GM18507 (cell line): ENCODE results near the gene DOHH.

Source experiments
- DNase-seq: peaks from one replicate; pipeline ENCODE4 v3.0.0; 2011; ENCODE audit warnings: low read depth; ENCODE audit not compliant: insufficient read length; ENCODE audit errors: extremely low spot score
- FAIRE-seq: peaks from 2 replicates; lab custom pipeline; 2011; peaks lifted over from hg19 to GRCh38; lab: Jason Lieb, UNC

Gene DOHH

GRCh38 chr19:3507371-3508120 is 7.1 kb upstream of the DOHH start:
- DNase-seq = no peak
- FAIRE-seq = no peak

DNA sequence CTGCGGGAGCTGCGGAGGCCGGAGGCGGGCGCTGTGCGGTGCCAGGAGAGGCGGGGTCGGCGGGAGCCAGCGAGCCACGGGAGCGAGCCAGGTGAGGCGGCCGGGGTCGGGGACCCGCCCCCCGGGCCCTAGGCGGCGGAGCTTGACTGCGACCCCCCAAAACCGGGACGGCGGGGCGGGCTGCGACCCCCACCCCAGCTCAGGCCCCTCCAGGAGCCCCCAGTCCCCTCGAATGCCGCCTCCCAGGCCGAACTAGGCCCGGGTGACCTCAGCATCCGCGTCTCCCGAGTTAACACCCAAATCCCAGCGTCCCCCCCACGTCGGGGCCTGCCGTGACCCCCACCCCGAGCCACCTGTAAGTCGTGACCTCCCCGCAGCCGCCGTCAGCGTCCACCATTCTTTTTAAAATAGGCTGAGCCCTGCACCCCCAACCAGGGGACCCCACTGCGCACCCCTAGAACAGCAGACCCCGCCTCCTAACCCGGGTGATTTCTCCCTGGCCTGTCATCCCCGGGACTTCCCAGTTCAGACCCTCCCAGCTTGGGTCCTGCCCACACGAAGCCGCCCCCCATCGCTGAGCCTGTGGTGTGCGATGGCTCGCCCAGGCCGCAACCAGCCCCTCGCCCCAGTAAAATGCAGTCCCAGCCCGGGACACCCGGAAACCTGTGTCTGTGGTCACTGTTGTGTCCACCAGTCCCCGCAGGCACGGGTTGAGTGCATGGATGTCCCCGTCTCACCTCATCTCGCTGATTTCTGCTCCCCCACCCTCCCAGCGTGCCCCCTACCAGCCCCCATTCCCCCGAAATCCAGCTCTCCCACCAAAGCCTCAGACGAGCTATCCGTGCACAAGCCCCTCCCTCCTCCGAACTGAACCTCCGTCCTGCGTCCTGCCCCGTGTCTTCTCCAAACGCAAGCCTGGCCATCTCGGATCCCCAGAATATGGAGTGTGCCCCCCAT is 6.2 kb upstream of the DOHH start:
- DNase-seq = no peak

DNA sequence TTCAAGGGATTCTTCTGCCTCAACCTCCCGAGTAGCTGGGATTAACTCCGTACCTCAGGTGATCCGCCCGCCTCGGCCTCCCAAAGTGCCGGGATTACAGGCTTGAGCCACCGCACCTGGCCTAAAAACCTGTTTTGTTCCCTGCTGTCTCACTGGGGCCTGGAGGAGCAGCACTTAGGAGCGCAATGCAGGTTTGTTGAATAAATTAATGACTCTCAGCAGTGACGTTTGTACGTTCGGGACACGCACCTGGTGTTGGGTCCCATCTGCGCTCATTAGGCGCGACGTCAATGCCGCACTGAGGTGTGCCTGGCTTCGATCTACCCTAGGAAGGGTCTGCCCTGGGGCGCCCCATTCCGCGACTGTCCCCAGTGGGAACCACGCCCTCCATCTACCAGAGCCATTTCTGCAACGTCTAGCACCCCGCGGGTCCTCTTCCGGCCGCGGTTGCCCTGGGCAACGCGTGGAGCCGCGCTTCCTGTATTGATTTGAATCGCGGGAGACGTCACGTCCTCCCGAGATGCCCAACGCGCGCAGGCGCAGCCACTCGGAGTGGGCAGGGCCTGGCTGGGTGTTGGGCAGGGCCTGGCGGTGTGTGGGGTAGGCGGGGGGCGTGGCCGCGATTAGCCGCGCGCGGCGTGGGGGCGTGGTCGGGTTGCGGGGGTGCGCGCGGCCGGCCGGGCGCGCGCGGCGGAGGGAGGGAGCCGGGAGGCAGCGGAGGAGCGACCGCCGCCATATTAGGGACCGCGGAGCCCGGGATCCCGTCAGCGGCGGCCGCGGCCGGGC is 5.3 kb upstream of the DOHH start, which contains the start of gene FZR1:
Gene FZR1 (plus strand): TSS at position 714 of the 786 bp plus-strand sequence. CDS start 16,679 bp downstream, outside the sequence.
- DNase-seq = peak; percentile 100
- peak; percentile 96 for FAIRE-seq

More for the DNA sequence above, 6.2 kb upstream of the DOHH start:
- no peak for FAIRE-seq

DNA sequence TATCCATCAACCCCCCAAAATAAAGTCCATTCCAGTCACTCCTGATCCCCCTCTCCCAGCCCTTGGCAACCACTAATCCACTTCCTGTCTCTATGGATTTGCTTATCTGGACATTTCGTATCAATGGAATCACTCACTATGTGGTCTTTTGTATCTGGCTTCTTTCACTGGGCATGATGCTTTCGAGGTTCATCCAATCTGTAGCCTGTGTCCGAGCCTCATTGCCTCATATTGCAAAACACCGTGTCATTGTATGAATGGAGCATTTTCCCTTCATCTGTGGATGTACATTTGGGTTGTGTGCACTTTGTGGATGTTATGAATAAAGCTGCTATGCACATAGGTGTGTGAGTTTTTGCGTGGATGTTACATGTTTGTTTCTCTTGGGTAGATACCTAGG is 4.3 kb upstream of the DOHH start:
- DNase-seq (no peak), FAIRE-seq (no peak)

DNA sequence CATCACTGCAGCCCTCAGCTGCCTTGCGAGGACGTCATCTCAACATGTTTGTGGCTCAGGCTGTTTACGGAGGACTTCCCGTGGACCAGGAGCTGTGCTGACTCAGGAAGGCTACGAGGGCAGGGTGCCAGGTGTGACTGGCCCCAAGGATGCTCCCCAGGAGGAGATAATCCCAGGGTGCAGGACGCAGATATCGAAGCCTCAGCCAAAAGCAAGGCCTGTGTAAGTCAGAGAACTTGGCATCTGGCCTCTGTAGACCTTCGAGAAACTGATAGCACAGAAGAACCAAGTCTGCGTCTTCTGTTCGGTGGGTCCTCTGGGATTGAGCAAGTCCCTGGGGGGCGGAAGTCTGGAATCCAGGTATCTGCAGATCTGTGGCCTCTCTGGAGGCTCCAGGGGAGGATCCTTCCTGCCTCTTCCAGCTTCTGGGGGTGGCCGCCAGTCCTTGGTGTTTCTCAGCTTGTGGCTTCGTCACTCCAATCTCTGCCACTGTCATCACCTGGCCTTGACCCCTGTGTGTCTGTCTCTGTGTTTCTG is 2.6 kb upstream of the DOHH start:
- DNase-seq (no peak), FAIRE-seq (no peak)

DNA sequence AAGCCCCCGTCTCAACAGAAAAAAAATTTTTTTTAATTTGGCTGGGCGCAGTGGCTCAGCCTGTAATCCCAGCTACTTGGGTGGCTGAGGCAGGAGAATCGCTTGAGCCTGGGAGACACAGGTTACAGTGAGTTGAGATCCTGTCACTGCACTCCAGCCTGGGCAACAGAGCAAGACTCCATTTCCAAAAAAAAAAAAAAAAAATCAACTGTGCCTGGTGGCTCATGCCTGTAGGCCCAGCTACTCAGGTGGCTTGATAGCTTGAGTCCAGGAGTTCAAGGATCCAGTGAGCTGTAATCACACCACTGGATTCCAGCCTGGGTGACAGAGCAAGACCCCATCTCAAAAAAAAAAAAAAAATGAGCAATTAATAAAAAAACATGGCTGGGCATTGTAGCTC is 1.3 kb upstream of the DOHH start:
- DNase-seq = no peak
- FAIRE-seq = no peak

DNA sequence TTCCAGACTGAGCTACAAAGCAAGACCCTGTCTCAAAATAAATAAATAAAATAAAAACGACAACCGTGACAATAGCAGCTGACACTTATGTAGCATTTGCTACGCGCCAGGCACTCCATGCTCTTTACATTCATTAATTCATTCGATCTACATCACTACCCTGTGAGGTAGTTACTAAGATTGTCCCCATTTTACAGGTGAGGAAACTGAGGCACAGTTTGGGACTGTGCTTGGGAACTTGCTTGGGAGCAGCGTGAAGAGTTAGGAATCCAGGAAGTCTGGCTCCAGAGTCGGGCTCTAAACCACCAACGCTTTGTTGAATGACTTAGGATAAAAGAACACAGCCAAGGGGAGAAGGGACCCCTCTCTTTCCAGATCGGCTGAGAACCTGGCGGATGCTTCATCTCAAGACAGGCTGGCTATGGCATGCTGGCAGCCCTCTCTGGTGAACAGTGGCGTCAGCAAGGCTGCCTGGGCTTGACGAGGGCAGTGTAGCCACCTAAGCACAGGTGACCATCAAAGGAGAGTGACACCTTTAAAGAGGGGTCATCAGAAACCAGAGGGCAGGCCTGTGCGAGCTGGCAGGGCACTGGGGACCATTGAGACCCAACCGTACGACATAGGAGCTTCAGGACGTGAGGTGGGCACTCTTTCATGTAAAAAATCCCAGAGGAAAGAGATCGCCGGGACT is 591 bp downstream of the DOHH start:
- no peak for FAIRE-seq
- no peak for DNase-seq

DNA sequence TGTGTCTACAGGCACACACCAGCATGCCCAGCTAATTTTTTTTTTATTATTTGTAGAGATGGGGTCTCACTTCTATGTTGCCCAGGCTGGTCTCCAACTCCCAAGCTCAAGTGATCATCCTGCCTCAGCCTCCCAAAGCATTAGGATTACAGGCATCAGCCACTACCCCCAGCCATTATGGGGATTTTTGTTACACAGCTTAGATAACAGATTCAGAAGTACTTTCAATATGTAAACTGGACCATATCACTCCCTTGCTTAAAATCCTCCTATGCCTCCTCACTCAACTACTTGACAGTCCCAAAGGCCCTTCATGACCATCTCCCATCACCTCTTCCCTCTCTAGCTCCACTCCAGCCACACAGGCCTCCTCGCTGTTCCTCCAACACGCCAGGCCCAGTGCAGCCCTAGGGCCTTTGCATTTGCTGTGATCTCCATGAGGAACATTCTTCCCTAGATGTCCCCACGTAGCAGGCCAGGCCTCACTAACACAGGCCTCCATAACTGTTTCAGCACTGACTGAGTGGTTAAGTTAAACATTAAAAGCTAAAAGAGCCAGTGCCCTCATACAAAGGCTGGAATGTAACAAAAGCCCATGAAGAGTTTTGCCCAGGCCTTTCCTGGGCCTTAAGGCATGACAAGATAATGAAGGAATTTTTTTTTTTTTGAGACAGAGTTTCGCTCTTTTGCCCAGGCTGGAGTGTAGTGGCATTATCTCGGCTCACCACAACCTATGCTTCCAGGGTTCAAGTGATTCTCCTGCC is 2.5 kb downstream of the DOHH start:
- DNase-seq (no peak), FAIRE-seq (no peak)

DNA sequence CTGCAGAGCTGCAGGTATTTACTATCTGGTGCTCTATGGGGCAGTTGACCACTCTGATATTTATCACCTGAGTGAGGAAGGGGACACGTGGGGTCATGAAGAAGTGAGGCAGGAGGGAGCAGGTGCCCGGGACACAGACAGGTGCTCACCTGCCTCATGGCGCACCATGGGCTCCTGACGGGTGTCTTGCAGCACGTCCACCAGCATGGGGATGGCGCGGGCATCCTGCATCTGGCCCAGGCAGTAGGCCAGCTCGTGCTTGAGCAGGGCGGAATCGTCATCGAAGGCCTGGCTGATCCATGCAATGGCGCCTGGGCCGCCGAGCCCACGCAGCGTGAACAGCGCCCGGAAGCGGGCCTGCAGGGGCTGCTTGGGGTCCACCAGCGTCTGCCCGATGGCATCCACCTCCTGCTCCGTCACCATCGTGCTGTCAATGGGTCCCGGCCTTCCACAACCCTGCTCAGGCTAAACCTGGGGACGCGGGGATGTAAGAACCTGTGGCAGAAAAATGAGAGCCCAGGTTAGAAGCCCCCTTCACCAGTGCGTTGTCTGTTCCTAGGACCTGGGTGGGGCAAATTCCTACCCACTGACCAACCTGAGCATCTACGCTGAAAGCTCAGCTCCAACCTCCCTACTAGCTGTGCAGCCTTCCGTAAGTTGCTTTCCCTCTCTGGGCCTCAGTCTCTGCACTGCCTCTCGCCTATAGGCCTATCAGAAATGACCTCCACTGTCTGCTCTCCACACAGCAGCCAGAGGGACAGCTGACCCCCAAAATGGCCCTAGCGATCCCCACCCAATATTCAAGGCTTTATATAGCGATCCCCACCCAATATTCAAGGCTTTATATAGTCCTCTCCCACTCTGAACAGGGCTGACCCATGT is 3.8 kb downstream of the DOHH start:
- FAIRE-seq = no peak
- no peak for DNase-seq

GRCh38 chr19:3494559-3494958 is 5.9 kb downstream of the DOHH start:
- FAIRE-seq (no peak), DNase-seq (no peak)

DNA sequence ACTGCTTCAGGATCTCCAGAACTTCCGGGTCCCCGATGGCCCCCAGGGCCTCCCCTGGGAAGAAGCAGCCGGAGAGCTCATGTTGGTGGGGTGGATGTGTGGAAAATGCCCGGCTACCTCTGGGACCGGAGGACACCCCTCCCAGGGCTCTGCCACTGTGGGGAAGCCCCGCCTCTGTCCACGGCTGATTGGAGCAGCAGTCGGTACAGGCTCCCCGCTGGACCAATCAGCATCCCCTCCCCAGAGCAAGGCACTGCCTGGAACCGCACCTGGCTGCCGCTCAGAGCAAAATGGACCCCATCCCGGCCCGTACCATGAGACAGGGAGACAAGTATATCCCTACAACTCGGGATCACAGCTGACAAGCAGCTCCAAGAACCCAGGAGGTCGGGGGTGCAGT is 6.4 kb downstream of the DOHH start:
- DNase-seq (no peak), FAIRE-seq (no peak)

- FAIRE-seq (no peak), DNase-seq (no peak)
Measured at GRCh38 chr19:3493651-3494050, 6.8 kb downstream of the DOHH start.

DNA sequence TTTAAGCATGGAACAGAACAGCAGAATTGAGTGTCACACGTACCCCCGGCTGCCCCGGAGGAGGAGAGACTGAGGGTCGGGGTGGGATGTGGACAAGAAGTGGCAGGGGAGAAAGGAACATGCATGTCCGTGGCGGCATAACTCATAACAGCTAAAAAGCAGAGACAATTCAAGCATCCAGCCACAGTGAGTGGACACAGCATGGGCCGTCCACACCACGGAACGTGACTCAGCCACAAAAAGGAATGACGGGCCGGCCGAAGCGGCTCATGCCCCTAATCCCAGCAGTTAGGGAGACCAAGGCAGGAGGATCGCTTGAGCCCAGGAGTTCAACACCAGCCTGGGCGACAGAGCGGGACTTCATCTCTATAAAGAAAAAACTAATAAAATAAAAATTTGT is 7.6 kb downstream of the DOHH start:
- FAIRE-seq (no peak), DNase-seq (no peak)

- no peak for DNase-seq
- no peak for FAIRE-seq
Measured at GRCh38 chr19:3492131-3492839, 8.2 kb downstream of the DOHH start.

DNA sequence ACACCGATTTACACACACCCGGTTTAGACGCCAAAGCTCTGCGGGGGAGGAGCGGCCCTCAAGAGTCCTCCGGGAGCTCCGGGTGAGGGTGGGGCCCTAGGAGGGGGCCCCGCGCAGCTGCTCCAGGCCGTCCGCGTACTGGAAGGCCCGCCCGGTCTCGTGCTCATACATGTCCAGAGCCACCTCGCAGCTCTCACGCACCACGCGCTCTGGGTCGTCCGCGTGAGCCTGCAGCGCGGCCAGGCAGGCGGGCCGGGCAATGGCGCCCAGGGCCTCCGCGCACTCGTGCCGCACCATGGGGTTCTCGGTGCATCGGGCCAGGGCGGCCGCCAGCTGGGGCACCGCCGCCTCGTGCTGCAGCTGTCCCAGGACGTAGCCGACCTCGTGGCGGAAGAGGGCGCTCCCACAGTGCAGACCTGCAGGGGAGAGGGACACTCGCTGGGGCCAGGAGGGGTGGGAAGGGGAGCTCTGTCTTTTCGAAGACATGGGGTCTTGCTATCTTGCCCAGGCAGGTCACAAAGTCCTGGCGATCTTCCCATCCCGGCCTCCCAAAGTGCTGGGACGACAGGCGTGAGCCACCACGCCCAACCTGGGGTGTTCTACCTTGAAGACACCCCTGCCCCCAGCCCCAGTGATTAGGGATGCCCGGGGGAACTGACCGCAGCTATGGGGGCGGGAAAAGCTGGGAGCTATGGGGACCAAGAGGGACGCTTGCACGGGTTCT is 8.9 kb downstream of the DOHH start:
- FAIRE-seq = no peak

GRCh38 chr19:3483226-3483628 is 17.2 kb downstream of the DOHH start, which contains the start of gene SMIM44:
Gene SMIM44 (minus strand): TSS chr19:3483441. CDS start chr19:3483403, 38 bp downstream.
- no peak for DNase-seq
- FAIRE-seq = no peak

More for the DNA sequence above, 8.9 kb downstream of the DOHH start:
- no peak for DNase-seq
